ENCODE measurements around the gene INCA1. TPM values are rescaled to one million over a fixed set of nuclear protein-coding genes. Genes with fewer than 3 reads are reported as not detected.

Gene INCA1
- polyA plus RNA-seq, 3 donors: 0.38 to 0.52 (median 0.44) TPM

DNA sequence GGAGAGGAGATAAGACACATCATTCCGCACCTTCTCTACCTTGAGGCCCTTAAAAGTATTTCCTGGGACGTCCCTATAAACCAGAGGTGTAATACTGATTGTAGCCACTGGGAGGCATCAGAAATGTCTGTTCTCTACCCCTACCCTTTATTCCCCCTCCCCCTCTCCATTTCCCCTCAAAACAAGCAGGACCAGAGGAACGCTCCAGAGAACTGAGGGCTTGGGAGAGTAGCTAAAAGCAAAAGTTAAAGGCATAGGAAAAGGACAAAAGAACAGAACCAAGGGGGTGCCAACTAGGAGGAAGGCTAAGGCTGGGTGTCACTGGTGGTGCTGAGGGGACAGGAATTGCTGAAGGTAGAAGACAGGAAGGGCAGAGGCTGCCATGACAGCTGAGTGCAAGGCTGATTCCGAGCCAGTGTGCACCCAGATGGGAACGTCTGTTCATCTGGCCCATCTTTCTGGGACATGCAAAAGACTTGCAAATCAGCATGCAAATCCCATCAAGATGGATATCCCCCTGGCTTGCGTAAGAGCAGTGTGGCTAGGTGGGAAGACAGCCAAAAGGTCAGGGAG, 16.6 kb downstream of the INCA1 start:
- intact Hi-C loops (cut with micrococcal nuclease): loop anchor here in 1 of 2 donors (5.0 kb wide), 1 partner anchor 82 kb away; no protein-coding TSS in a partner anchor
- TF ChIP-seq, protein P1, sequence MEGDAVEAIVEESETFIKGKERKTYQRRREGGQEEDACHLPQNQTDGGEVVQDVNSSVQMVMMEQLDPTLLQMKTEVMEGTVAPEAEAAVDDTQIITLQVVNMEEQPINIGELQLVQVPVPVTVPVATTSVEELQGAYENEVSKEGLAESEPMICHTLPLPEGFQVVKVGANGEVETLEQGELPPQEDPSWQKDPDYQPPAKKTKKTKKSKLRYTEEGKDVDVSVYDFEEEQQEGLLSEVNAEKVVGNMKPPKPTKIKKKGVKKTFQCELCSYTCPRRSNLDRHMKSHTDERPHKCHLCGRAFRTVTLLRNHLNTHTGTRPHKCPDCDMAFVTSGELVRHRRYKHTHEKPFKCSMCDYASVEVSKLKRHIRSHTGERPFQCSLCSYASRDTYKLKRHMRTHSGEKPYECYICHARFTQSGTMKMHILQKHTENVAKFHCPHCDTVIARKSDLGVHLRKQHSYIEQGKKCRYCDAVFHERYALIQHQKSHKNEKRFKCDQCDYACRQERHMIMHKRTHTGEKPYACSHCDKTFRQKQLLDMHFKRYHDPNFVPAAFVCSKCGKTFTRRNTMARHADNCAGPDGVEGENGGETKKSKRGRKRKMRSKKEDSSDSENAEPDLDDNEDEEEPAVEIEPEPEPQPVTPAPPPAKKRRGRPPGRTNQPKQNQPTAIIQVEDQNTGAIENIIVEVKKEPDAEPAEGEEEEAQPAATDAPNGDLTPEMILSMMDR (IDR thresholded peaks at IDR 0.05): peak; percentile 91
- Histone ChIP-seq H3K36me3 (replicated peaks in 1 of 2; ENCODE audit: control insufficient read depth in 1 of 2, insufficient read depth in 2 of 2, low read length in 2 of 2) (peaks cover 37 to 72% of the 10 kb centered on the region in 2 donors), H3K4me3 (replicated peaks in 1 of 3; ENCODE audit: low read depth in 2 of 3, low read length in 3 of 3) (no peak overlapping the region), H3K27me3 (ENCODE audit: control insufficient read depth in 2 of 2, insufficient read depth in 2 of 2, low read length in 2 of 2) (no peaks in the 10 kb centered on the region), H3K79me2 (ENCODE audit: insufficient read depth, low read length) (peaks cover 8% of the 10 kb centered on the region), H3K27ac (ENCODE audit: low read depth in 1 of 2, low read length in 2 of 2) (peak overlapping the region in 1 of 2 donors; percentile 78), H2AFZ (ENCODE audit: insufficient read depth, low read depth, low read length, poor library complexity, severe bottlenecking) (no peak overlapping the region), H3K4me2 (replicated peaks; ENCODE audit: extremely low read depth, low read length, poor library complexity, severe bottlenecking) (no peak overlapping the region), H3K9me3 (replicated peaks in 1 of 2; ENCODE audit: control insufficient read depth in 1 of 2, insufficient read depth in 1 of 2, low read length in 2 of 2) (no peaks in the 10 kb centered on the region), H3K4me1 (ENCODE audit: control insufficient read depth in 1 of 2, insufficient read depth in 2 of 2, low read length in 2 of 2) (peaks cover 56 to 60% of the 10 kb centered on the region in 2 donors), H3K9ac (ENCODE audit: insufficient read depth, low read length, poor library complexity, severe bottlenecking) (no peak overlapping the region), H4K20me1 (ENCODE audit: insufficient read depth, low read length) (peaks cover 10% of the 10 kb centered on the region)
- no peaks in the 10 kb centered on the region for H3K27me3 Mint-ChIP-seq (ENCODE audit: low read depth in 3 of 3)
- peaks cover 0 to 2% (median 0%) of the 10 kb centered on the region in 7 donors for H3K9me3 Mint-ChIP-seq
- WGBS (ENCODE audit: insufficient coverage): 74% methylated on average over 3 of the region's 6 CpGs
- DNase-seq: peak in 2 of 3 donors; percentile 53 to 57
- peak overlapping the region; percentile 26 to 85 (median 70) for H3K27ac Mint-ChIP-seq
- peaks cover 64% of the 10 kb centered on the region for H3K4me1 Mint-ChIP-seq
- H3K4me3 Mint-ChIP-seq: peak overlapping the region in 1 of 2 donors; percentile 1
- H3K36me3 Mint-ChIP-seq: peaks cover 63 to 95% of the 10 kb centered on the region in 2 donors

DNA sequence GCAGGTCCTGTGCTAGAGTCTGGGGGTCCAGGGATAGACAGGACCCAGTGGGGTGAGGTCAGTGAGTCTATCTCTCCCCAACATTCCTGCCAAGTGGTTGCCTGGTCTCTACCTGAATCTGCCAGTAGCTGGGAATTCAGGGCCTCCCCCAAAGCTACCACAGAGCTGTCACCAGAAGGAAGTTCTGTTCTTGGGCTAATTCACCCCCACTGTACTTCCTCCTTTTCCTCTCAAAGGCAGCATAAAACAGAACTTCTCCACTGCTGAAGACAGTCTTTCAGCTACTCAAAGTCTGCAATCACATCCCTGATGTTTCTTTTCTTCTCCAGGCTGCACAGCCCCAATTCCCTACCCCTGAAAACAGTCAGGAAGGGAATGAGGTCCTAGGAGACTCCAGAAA, 18.6 kb downstream of the INCA1 start:
- Histone ChIP-seq H3K4me2 (replicated peaks; ENCODE audit: extremely low read depth, low read length, poor library complexity, severe bottlenecking) (peak overlapping the region; percentile 58), H3K9ac (ENCODE audit: insufficient read depth, low read length, poor library complexity, severe bottlenecking) (peak overlapping the region; percentile 10), H3K27me3 (ENCODE audit: control insufficient read depth in 2 of 2, insufficient read depth in 2 of 2, low read length in 2 of 2) (no peaks in the 10 kb centered on the region), H3K36me3 (replicated peaks in 1 of 2; ENCODE audit: control insufficient read depth in 1 of 2, insufficient read depth in 2 of 2, low read length in 2 of 2) (peaks cover 39 to 77% of the 10 kb centered on the region in 2 donors), H3K27ac (ENCODE audit: low read depth in 1 of 2, low read length in 2 of 2) (peak overlapping the region; percentile 30 to 78), H3K4me3 (replicated peaks in 1 of 3; ENCODE audit: low read depth in 2 of 3, low read length in 3 of 3) (peak overlapping the region in 1 of 3 experiments; percentile 49), H3K4me1 (ENCODE audit: control insufficient read depth in 1 of 2, insufficient read depth in 2 of 2, low read length in 2 of 2) (peaks cover 66 to 68% of the 10 kb centered on the region in 2 donors), H4K20me1 (ENCODE audit: insufficient read depth, low read length) (peaks cover 12% of the 10 kb centered on the region), H3K79me2 (ENCODE audit: insufficient read depth, low read length) (peaks cover 6% of the 10 kb centered on the region), H2AFZ (ENCODE audit: insufficient read depth, low read depth, low read length, poor library complexity, severe bottlenecking) (no peak overlapping the region), H3K9me3 (replicated peaks in 1 of 2; ENCODE audit: control insufficient read depth in 1 of 2, insufficient read depth in 1 of 2, low read length in 2 of 2) (no peaks in the 10 kb centered on the region)
- TF ChIP-seq, protein P1 (IDR thresholded peaks at IDR 0.05): no peak
- H3K4me3 Mint-ChIP-seq: peak overlapping the region; percentile 34 to 70
- peaks cover 77% of the 10 kb centered on the region for H3K4me1 Mint-ChIP-seq
- DNase-seq: peak; percentile 61 to 86 (median 77)
- peak overlapping the region; percentile 79 to 92 (median 88) for H3K27ac Mint-ChIP-seq
- H3K9me3 Mint-ChIP-seq: peaks cover 0 to 2% (median 0%) of the 10 kb centered on the region in 7 donors
- H3K36me3 Mint-ChIP-seq: peaks cover 74 to 98% of the 10 kb centered on the region in 2 donors
- intact Hi-C loops (cut with micrococcal nuclease): loop anchor here in 1 of 2 donors (5.0 kb wide), 2 partner anchors 41 to 66 kb away; no protein-coding TSS in a partner anchor
- H3K27me3 Mint-ChIP-seq (ENCODE audit: low read depth in 3 of 3): no peaks in the 10 kb centered on the region

Measured in CD14-positive monocyte (primary cell).